Activated naive CD4-positive, alpha-beta T cell treated with anti-CD3 and anti-CD28 coated beads, Interleukin-2, amount 50 U/mL, for 72 hours (primary cell): ENCODE data around the gene RASL11B. TPM values are rescaled to one million over a fixed set of nuclear protein-coding genes. Genes with fewer than 3 reads are reported as not detected.
A peak's percentile ranks its signal among the peaks of the same experiment; 100 is the strongest.

ENCODE experiments used
- ATAC-seq, 2 donors: fragments of 150-1000 bp; cut with Tn5 transposase; 2 replicates each; pipeline ENCODE4 v1.10.0; 2021; ENCODE audit warnings: mild to moderate bottlenecking in 2 of 2, moderate library complexity in 2 of 2
- DNase-seq, 2 donors: peaks; one replicate each; pipeline ENCODE4 v3.0.0; 2021 to 2022; ENCODE audit warnings: low spot score in 2 of 2
- H3K27ac Mint-ChIP-seq, 2 donors: one replicate each; pipeline ENCODE4 v1.8.0; 2022; ENCODE audit warnings: mild to moderate bottlenecking in 2 of 2, mixed read lengths in 2 of 2
- H3K36me3 Mint-ChIP-seq, 2 donors: one replicate each; pipeline ENCODE4 v1.8.0; 2022; ENCODE audit warnings: mixed read lengths in 2 of 2
- H3K9me3 Mint-ChIP-seq, 2 donors: one replicate each; pipeline ENCODE4 v1.8.0; 2022; ENCODE audit warnings: mixed read lengths in 2 of 2
- total RNA-seq, 2 donors: library from RNA; stranded (reverse); gene quantifications; one replicate each; pipeline ENCODE4 v1.2.3, GENCODE V29; 2022

RASL11B gene
- total RNA-seq, 2 donors from 2014 or later: 0.14 to 0.84 TPM

GRCh38 chr4:52883183-52883621 is 21.1 kb downstream of the RASL11B start:
- Mint-ChIP-seq H3K36me3 (peaks cover 7 to 37% of the 10 kb centered on the region in 2 donors), H3K9me3 (no peaks in the 10 kb centered on the region), H3K27ac (no peak overlapping the region)
- ATAC-seq: no peak
- no peak for DNase-seq

DNA sequence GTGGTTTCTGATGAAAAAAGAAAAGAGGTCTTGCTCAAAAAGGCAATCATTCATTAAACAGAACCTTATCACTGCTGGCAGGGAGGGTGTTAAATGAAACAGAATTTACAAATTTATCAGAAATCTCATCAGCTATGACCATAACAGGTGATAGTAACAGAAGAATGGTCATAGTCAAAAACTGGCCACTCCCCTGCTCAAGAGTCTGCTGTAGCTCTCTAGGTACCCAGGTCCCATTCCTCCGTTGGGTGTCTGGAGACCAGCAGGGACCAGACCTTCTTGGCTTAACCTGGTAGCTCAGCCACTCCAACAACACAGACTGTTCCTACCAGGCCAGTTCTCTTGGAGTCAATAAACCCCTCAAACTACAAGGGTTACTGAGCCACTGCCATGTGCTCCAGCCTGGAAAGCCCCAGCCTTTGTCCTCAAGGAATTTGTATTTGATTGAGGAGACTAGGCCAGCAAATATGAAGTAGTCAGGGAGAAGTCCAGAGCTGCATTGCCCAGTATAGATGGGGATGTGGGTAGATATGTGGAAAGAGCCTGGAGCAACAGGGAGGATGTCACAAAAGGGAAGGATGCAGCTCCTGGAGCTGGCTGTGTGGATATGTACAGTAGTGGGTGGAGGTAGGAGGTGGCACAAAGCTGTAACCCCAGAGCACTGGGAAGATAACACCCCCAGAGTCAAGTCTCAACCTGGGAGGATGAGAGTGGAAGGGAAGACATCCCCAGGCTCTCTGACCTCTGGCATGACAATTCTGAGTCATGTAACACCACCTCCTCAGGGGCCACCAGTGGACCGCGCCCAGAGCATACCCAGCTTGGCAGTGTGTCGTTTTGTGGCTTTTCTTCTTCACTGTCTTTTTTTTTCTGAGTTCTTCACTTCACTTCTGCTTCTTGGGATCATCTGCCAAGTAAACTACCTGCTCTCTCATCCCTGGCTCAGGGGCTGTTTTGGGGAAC is 21.9 kb downstream of the RASL11B start:
- DNase-seq (no peak), ATAC-seq (no peak)
- peaks cover 15 to 45% of the 10 kb centered on the region in 2 donors for H3K36me3 Mint-ChIP-seq
- peak overlapping the region in 1 of 2 donors; percentile 72 for H3K27ac Mint-ChIP-seq
- peaks cover 6 to 8% of the 10 kb centered on the region in 2 donors for H3K9me3 Mint-ChIP-seq

GRCh38 chr4:52884994-52885393 is 22.9 kb downstream of the RASL11B start:
- Mint-ChIP-seq H3K9me3 (peaks cover 7 to 13% of the 10 kb centered on the region in 2 donors), H3K36me3 (peaks cover 23 to 52% of the 10 kb centered on the region in 2 donors), H3K27ac (no peak overlapping the region)
- DNase-seq (no peak), ATAC-seq (no peak)

GRCh38 chr4:52889354-52889753 is 27.2 kb downstream of the RASL11B start:
- Mint-ChIP-seq H3K9me3 (peaks cover 7 to 20% of the 10 kb centered on the region in 2 donors), H3K36me3 (peaks cover 23 to 43% of the 10 kb centered on the region in 2 donors), H3K27ac (peak overlapping the region; percentile 68 to 98)
- no peak for DNase-seq
- no peak for ATAC-seq

- Mint-ChIP-seq H3K9me3 (peaks cover 7 to 20% of the 10 kb centered on the region in 2 donors), H3K36me3 (peaks cover 23 to 40% of the 10 kb centered on the region in 2 donors), H3K27ac (peak overlapping the region; percentile 68 to 98)
- peak; percentile 87 to 88 for ATAC-seq
- DNase-seq: peak in 1 of 2 donors; percentile 19
Measured at GRCh38 chr4:52889778-52890520, 27.8 kb downstream of the RASL11B start.

- H3K36me3 Mint-ChIP-seq: peaks cover 23 to 40% of the 10 kb centered on the region in 2 donors
Measured at GRCh38 chr4:52890521-52890791, 28.3 kb downstream of the RASL11B start.

GRCh38 chr4:52891743-52892142 is 29.6 kb downstream of the RASL11B start:
- Mint-ChIP-seq H3K36me3 (peaks cover 16 to 32% of the 10 kb centered on the region in 2 donors), H3K9me3 (peaks cover 7 to 20% of the 10 kb centered on the region in 2 donors), H3K27ac (no peak overlapping the region)
- DNase-seq: no peak
- no peak for ATAC-seq

More at GRCh38 chr4:52890521-52890791, 28.3 kb downstream of the RASL11B start:
- ATAC-seq (peak in 1 of 2 donors; percentile 79), DNase-seq (no peak)
- H3K27ac Mint-ChIP-seq: peak overlapping the region; percentile 68 to 98
- peaks cover 7 to 20% of the 10 kb centered on the region in 2 donors for H3K9me3 Mint-ChIP-seq

DNA sequence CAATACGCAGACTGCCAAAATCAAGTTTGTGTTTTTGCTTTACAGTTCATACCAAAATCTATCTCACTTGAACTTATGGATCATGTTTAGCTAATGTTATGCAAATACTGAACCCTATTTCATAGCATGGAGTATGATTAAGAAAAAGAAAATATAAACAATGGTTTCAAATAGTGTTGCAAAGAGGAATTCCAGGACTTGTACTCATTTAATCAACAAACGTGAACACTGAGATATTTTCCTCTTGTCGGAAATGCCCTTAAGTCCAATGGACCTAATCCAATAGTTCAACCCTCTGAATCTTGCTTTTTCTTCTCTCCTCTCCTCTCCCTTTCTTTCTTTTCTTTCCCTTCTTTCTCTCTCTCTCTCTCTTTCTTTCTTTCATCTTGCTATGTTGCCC is 30.8 kb downstream of the RASL11B start:
- no peak overlapping the region for H3K27ac Mint-ChIP-seq
- DNase-seq: no peak
- ATAC-seq: no peak
- peaks cover 8 to 20% of the 10 kb centered on the region in 2 donors for H3K9me3 Mint-ChIP-seq
- peaks cover 16 to 24% of the 10 kb centered on the region in 2 donors for H3K36me3 Mint-ChIP-seq

DNA sequence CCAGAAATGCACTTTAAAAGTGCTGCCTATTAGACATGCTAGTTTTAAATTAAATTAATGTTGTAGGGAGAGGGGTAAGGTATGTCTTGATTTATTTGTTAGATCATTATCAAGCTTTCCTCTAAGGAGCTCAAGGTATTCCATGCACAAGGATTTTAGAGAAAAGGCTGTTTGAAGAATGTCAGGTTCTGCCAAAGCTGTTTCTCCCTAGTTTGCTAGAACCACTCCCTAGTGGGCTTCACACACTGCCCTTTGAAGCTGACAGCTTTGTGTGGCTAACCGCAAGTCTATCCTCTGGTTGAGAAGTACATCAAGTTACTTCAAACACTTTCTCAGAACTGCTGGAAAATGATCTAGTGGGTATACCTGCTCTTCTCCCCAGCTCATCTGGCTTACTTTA is 32.3 kb downstream of the RASL11B start:
- Mint-ChIP-seq H3K36me3 (peaks cover 6 to 19% of the 10 kb centered on the region in 2 donors), H3K9me3 (peaks cover 7 to 22% of the 10 kb centered on the region in 2 donors), H3K27ac (no peak overlapping the region)
- ATAC-seq (no peak), DNase-seq (no peak)

DNA sequence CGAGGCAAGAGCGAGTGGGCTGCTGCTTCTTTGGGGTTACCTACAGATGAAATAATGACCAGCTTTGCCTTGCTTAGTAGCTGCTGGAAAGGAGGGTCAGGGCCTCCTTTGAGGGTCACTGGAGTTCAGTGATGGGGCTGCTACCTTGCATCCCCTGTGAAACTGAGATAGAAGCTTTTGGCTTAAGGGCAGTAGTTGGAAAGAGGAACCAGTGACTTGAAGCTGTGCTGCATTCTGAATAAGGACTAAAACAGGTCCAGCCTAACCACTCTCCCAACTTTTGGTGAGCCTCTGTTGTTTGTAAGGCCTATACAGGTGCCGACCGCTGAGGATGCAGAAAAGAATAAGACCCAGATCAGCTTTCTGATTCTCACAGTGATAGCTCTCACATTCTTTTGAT is 41.2 kb downstream of the RASL11B start:
- Mint-ChIP-seq H3K36me3 (peaks cover 20 to 68% of the 10 kb centered on the region in 2 donors), H3K27ac (no peak overlapping the region), H3K9me3 (peaks cover 11 to 12% of the 10 kb centered on the region in 2 donors)
- ATAC-seq (no peak), DNase-seq (no peak)

GRCh38 chr4:52904421-52904820 is 42.3 kb downstream of the RASL11B start:
- Mint-ChIP-seq H3K27ac (no peak overlapping the region), H3K36me3 (peaks cover 20 to 76% of the 10 kb centered on the region in 2 donors), H3K9me3 (peaks cover 5 to 10% of the 10 kb centered on the region in 2 donors)
- no peak for DNase-seq
- no peak for ATAC-seq

DNA sequence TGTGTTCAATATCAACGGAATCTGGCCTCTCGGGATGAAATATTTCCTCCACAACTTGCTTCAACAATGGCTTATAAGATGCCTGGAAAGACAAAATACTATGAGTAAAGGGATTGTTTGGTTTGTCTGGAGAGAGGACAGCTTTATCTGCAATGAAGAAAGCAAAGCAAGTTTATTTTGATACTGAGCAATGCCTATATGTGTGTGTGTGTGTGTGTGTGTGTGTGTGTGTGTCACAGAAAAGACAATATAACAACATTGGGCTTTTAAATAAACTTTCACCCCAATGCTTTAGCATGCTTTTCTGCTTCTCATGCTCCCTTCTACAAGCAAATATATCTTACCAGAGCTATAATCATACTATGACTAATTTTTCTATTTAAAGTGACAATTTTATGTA is 45.4 kb downstream of the RASL11B start:
- Mint-ChIP-seq H3K36me3 (peaks cover 4 to 49% of the 10 kb centered on the region in 2 donors), H3K27ac (no peak overlapping the region), H3K9me3 (peaks cover 0 to 8% of the 10 kb centered on the region in 2 donors)
- ATAC-seq (no peak), DNase-seq (no peak)

GRCh38 chr4:52910115-52910514 is 48.0 kb downstream of the RASL11B start:
- no peak for ATAC-seq
- Mint-ChIP-seq H3K9me3 (no peaks in the 10 kb centered on the region), H3K36me3 (peaks cover 0 to 33% of the 10 kb centered on the region in 2 donors), H3K27ac (no peak overlapping the region)
- DNase-seq: no peak

- H3K27ac Mint-ChIP-seq: no peak overlapping the region
- peaks cover 0 to 19% of the 10 kb centered on the region in 2 donors for H3K36me3 Mint-ChIP-seq
- H3K9me3 Mint-ChIP-seq: no peaks in the 10 kb centered on the region
- DNase-seq: peak; percentile 58 to 82
- peak; percentile 38 to 47 for ATAC-seq
Measured at GRCh38 chr4:52911684-52912294, 49.7 kb downstream of the RASL11B start.

- H3K27ac Mint-ChIP-seq: no peak overlapping the region
- H3K9me3 Mint-ChIP-seq: no peaks in the 10 kb centered on the region
- DNase-seq: no peak
- no peak for ATAC-seq
- H3K36me3 Mint-ChIP-seq: peaks cover 0 to 11% of the 10 kb centered on the region in 2 donors
Measured at GRCh38 chr4:52912608-52913007, 50.5 kb downstream of the RASL11B start.

GRCh38 chr4:52914051-52914605 is 52.0 kb downstream of the RASL11B start:
- DNase-seq: no peak
- no peak overlapping the region for H3K27ac Mint-ChIP-seq
- peaks cover 0 to 3% of the 10 kb centered on the region in 2 donors for H3K36me3 Mint-ChIP-seq
- H3K9me3 Mint-ChIP-seq: no peaks in the 10 kb centered on the region
- ATAC-seq: no peak
